VCaP (cell line): Measurements from ENCODE around the gene CENPC.

Experiments
- H3K27ac ChIP-seq: fragments of 450-650 bp; 2 replicates; pipeline ENCODE4 v1.5.1; 2017
- TF ChIP-seq, protein P1 (sequence below): fragments of 450-650 bp; conservative IDR thresholded peaks from 2 replicates; pipeline ENCODE4 v1.5.1; 2017; ENCODE audit warnings: mild to moderate bottlenecking, moderate library complexity

Gene CENPC

DNA sequence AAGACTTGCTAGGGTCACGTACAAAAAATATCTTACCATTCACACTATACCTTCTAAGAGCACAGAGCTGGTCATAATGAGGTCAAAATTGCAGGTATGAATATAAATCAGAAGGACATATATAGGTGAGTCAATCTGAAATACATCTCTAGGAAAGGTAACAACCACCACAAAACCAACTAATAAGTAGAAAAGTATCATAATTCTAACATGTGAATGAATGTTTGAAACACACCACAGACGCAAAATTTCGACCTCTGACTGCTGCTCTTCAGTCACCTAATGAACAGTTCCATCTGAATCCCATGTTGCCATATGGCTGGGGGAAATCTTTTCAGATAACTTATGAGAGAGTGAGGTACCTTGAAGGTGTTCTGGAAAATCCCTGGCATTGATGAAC lies 35.3 kb upstream of the CENPC start:
- H3K27ac ChIP-seq: no peak overlapping the region
- TF ChIP-seq, protein P1, sequence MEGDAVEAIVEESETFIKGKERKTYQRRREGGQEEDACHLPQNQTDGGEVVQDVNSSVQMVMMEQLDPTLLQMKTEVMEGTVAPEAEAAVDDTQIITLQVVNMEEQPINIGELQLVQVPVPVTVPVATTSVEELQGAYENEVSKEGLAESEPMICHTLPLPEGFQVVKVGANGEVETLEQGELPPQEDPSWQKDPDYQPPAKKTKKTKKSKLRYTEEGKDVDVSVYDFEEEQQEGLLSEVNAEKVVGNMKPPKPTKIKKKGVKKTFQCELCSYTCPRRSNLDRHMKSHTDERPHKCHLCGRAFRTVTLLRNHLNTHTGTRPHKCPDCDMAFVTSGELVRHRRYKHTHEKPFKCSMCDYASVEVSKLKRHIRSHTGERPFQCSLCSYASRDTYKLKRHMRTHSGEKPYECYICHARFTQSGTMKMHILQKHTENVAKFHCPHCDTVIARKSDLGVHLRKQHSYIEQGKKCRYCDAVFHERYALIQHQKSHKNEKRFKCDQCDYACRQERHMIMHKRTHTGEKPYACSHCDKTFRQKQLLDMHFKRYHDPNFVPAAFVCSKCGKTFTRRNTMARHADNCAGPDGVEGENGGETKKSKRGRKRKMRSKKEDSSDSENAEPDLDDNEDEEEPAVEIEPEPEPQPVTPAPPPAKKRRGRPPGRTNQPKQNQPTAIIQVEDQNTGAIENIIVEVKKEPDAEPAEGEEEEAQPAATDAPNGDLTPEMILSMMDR: no peak

DNA sequence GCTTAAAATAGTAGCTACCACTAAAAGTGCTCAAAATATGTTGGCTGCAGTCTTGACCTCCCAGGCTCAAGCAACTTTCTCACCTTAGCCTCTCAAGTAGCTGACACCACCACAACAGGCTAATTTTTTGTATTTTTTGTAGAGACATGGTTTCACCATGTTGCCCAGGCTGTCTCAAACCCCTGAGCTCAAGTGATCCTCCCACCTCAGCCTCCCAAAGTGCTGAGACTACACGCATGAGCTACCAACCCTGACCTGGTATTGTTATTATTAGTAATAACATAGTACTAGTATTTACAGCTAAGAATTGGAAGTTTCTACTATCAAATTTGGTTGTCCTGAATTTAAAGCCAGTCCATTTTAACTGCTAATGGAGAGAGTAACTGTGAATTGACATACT lies 31.2 kb upstream of the CENPC start:
- TF ChIP-seq, protein P1: no peak
- no peak overlapping the region for H3K27ac ChIP-seq

DNA sequence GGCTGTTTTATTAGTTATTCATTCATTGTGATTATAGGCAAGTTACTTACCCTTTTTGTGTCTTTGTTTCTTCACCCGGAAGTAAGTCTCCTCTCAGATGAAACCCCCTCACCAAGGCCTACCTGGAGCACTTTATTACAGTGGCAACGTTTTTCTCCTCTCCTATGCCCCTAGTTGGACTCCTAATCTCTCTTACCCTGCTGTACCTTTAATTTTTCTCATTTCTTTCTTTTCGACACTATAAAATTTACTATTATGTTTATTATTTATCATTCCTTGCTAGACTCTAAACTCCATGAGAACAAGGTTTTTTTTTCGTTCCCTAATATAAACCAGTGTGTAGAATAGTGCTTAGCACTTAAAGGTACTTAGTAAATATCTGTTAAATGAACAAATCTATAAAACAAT lies 30.8 kb upstream of the CENPC start:
- H3K27ac ChIP-seq: no peak overlapping the region
- TF ChIP-seq, protein P1: no peak

DNA sequence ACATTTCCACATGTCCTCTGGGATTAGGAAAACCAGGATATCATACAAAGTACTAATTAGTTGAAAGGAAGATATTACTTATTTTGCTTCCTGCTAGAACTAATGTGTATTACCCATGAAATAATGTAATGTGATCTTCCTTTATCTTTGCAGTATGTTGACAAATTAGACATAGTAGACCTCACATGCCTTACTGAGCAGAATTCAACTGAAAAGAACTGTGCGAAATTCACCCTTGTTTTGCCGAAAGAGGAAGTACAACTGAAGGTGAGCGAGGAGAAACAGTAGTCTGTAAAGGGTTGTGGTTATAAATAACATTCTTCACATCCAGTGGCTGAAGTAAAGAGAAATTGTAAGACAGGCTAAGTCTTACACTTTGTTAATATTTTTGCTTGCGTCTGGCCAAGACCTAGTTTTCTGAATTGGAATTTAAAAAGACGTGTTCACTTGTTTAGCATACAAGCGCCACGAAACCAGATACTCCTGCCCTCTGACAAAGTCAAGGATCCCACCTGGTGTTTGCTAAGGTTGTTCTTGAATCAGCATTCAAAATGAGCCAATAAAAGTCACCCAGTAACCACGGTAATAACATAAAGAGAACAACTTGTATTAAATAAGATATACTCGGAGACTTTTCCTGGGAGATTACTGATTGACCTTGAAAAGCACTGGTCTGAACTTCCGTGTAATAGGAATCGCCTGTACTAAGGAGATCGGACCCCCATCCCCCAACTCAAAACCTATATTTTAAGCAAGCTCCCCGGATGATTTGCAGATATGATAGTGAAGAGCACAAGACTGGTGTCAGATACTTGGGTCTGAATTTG lies 30.1 kb upstream of the CENPC start:
- TF ChIP-seq, protein P1: no peak
- no peak overlapping the region for H3K27ac ChIP-seq

DNA sequence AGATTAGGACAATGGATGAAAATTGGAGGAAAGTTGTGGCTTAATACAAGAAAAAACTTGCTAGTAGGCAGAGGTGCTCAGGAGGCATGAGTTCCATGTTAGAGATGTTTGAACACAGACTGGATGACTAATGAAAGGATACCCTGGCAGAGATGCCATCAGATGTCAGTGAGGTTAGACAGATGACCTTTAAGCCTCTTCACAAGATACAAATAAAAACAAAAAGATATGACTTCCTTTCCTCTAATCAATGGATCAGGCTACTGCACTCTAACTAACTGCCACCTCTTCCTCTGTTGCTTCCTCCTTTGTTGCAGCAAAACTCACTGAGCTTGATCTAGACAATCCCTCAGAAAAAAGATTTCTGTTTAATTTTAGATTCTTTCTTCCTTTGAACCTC lies 27.9 kb upstream of the CENPC start:
- no peak overlapping the region for H3K27ac ChIP-seq
- TF ChIP-seq, protein P1: no peak

DNA sequence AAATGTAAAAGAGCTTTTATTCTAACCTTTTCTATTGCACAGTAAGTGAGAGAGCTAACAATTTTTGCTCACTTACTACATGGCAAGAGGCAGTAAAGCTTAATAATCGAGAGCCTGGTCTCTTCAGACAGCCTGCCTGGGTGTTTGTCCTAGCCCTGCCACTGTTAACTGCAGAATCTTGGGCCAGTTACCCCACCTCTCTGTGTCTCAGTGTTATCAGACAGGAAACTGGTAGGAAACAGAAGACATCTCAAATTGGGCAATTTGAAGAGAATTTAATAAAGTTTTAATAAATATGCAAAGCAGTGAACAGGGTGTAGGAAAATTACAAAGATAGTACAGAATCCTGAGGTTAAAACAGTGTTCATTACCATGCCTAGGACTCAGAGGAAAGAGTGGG lies 26.7 kb upstream of the CENPC start:
- TF ChIP-seq, protein P1: no peak
- no peak overlapping the region for H3K27ac ChIP-seq

DNA sequence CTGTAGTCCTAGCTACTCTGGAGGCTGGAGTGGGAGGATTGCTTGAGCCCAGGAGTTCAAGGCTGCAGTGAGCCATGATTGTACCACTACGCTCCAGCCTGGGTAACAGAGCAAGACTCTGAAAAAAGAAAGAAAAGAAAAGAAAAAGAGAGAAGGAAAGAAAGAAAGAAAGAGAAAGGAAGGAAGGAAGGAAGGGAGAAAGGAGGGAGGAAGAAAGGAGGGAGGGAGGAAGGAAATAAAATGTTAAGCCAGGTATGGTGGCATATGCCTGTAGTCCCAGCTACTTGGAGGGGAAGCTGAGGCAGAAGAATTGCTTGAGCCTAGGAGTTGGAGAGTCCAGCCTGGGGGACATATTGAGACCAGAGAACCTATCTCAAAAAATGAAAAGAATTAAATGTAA lies 25.2 kb upstream of the CENPC start:
- no peak overlapping the region for H3K27ac ChIP-seq
- TF ChIP-seq, protein P1: no peak
